Central memory CD8-positive, alpha-beta T cell (primary cell): ENCODE measurements around the gene SACS.

ENCODE experiments used
- ATAC-seq: fragments of 150-1000 bp; cut with Tn5 transposase; replicated peaks from 2 replicates; pipeline ENCODE4 v1.10.0; 2022; ENCODE audit warnings: mild to moderate bottlenecking, moderate FRiP score, moderate number of reproducible peaks; ENCODE audit not compliant: poor library complexity, severe bottlenecking; ENCODE audit errors: extremely low read depth
- DNase-seq, 2 donors: peaks; one replicate each; pipeline ENCODE4 v3.0.0; 2021; ENCODE audit warnings: low spot score in 2 of 2
- H3K27ac Mint-ChIP-seq: one replicate; pipeline ENCODE4 v1.8.0; 2022; ENCODE audit warnings: low read depth, mild to moderate bottlenecking, moderate library complexity, mixed read lengths
- H3K27me3 Mint-ChIP-seq: one replicate; pipeline ENCODE4 v1.8.0; 2022; ENCODE audit warnings: mixed read lengths
- H3K36me3 Mint-ChIP-seq: one replicate; pipeline ENCODE4 v1.8.0; 2022; ENCODE audit warnings: mild to moderate bottlenecking, moderate library complexity, mixed read lengths; ENCODE audit not compliant: insufficient read depth
- H3K4me1 Mint-ChIP-seq: one replicate; pipeline ENCODE4 v1.8.0; 2022; ENCODE audit warnings: mixed read lengths
- H3K4me3 Mint-ChIP-seq: one replicate; pipeline ENCODE4 v1.8.0; 2022; ENCODE audit warnings: mild to moderate bottlenecking, moderate library complexity, mixed read lengths
- H3K9me3 Mint-ChIP-seq: one replicate; pipeline ENCODE4 v1.8.0; 2022; ENCODE audit warnings: mixed read lengths

The SACS gene

GRCh38 chr13:23466144-23467002, 32.9 kb upstream of the SACS start:
- ATAC-seq (peak; percentile 91), DNase-seq (peak; percentile 21 to 32)
- H3K36me3 Mint-ChIP-seq = peaks cover 2% of the 10 kb centered on the region
- H3K9me3 Mint-ChIP-seq = no peaks in the 10 kb centered on the region
- no peaks in the 10 kb centered on the region for H3K4me1 Mint-ChIP-seq
- H3K27ac Mint-ChIP-seq = peak overlapping the region; percentile 36
- peak overlapping the region; percentile 70 for H3K4me3 Mint-ChIP-seq
- peaks cover 27% of the 10 kb centered on the region for H3K27me3 Mint-ChIP-seq

GRCh38 chr13:23463661-23464060, 30.2 kb upstream of the SACS start:
- ATAC-seq (no peak), DNase-seq (no peak)
- Mint-ChIP-seq H3K27me3 (peaks cover 8% of the 10 kb centered on the region), H3K36me3 (peaks cover 2% of the 10 kb centered on the region), H3K4me3 (no peak overlapping the region), H3K27ac (peak overlapping the region; percentile 12), H3K4me1 (no peaks in the 10 kb centered on the region), H3K9me3 (no peaks in the 10 kb centered on the region)

GRCh38 chr13:23462815-23463559, 29.5 kb upstream of the SACS start:
- peaks cover 2% of the 10 kb centered on the region for H3K36me3 Mint-ChIP-seq
- DNase-seq (no peak), ATAC-seq (no peak)
- no peaks in the 10 kb centered on the region for H3K4me1 Mint-ChIP-seq
- no peak overlapping the region for H3K4me3 Mint-ChIP-seq
- peaks cover 1% of the 10 kb centered on the region for H3K27me3 Mint-ChIP-seq
- peak overlapping the region; percentile 12 for H3K27ac Mint-ChIP-seq
- no peaks in the 10 kb centered on the region for H3K9me3 Mint-ChIP-seq

- H3K4me3 Mint-ChIP-seq = no peak overlapping the region
- no peak overlapping the region for H3K27ac Mint-ChIP-seq
- DNase-seq (no peak), ATAC-seq (no peak)
- H3K4me1 Mint-ChIP-seq = no peaks in the 10 kb centered on the region
- no peaks in the 10 kb centered on the region for H3K9me3 Mint-ChIP-seq
- H3K27me3 Mint-ChIP-seq = no peaks in the 10 kb centered on the region
- H3K36me3 Mint-ChIP-seq = peaks cover under 1% of the 10 kb centered on the region
These were observed 28.0 kb upstream of the SACS start for GRCh38 chr13:23461544-23461943.

GRCh38 chr13:23460921-23461320, 27.4 kb upstream of the SACS start:
- no peak for ATAC-seq
- Mint-ChIP-seq H3K4me3 (no peak overlapping the region), H3K27me3 (no peaks in the 10 kb centered on the region), H3K36me3 (no peaks in the 10 kb centered on the region), H3K27ac (no peak overlapping the region), H3K9me3 (no peaks in the 10 kb centered on the region), H3K4me1 (no peaks in the 10 kb centered on the region)
- no peak for DNase-seq

- DNase-seq (no peak), ATAC-seq (no peak)
- Mint-ChIP-seq H3K27ac (no peak overlapping the region), H3K9me3 (no peaks in the 10 kb centered on the region), H3K4me1 (no peaks in the 10 kb centered on the region), H3K27me3 (no peaks in the 10 kb centered on the region), H3K4me3 (no peak overlapping the region), H3K36me3 (no peaks in the 10 kb centered on the region)
These were observed 26.8 kb upstream of the SACS start for GRCh38 chr13:23460309-23460708.

GRCh38 chr13:23458989-23459388, 25.5 kb upstream of the SACS start:
- Mint-ChIP-seq H3K4me1 (no peaks in the 10 kb centered on the region), H3K27ac (no peak overlapping the region), H3K36me3 (no peaks in the 10 kb centered on the region), H3K9me3 (no peaks in the 10 kb centered on the region), H3K27me3 (peaks cover 13% of the 10 kb centered on the region), H3K4me3 (no peak overlapping the region)
- DNase-seq = no peak
- ATAC-seq = no peak

GRCh38 chr13:23456437-23457210, 23.1 kb upstream of the SACS start:
- ATAC-seq (no peak), DNase-seq (no peak)
- Mint-ChIP-seq H3K4me1 (no peaks in the 10 kb centered on the region), H3K9me3 (no peaks in the 10 kb centered on the region), H3K36me3 (no peaks in the 10 kb centered on the region), H3K4me3 (no peak overlapping the region), H3K27ac (no peak overlapping the region), H3K27me3 (peaks cover 25% of the 10 kb centered on the region)

GRCh38 chr13:23455401-23456185, 22.1 kb upstream of the SACS start:
- no peak for ATAC-seq
- Mint-ChIP-seq H3K9me3 (no peaks in the 10 kb centered on the region), H3K4me1 (no peaks in the 10 kb centered on the region), H3K4me3 (no peak overlapping the region), H3K36me3 (no peaks in the 10 kb centered on the region), H3K27me3 (peaks cover 31% of the 10 kb centered on the region), H3K27ac (no peak overlapping the region)
- DNase-seq = no peak

- Mint-ChIP-seq H3K36me3 (no peaks in the 10 kb centered on the region), H3K4me3 (no peak overlapping the region), H3K4me1 (no peaks in the 10 kb centered on the region), H3K27ac (no peak overlapping the region), H3K27me3 (peaks cover 31% of the 10 kb centered on the region), H3K9me3 (no peaks in the 10 kb centered on the region)
- ATAC-seq (no peak), DNase-seq (no peak)
These were observed 19.6 kb upstream of the SACS start for GRCh38 chr13:23453132-23453531.

- no peak overlapping the region for H3K4me3 Mint-ChIP-seq
- H3K27me3 Mint-ChIP-seq = peaks cover 31% of the 10 kb centered on the region
- DNase-seq (no peak), ATAC-seq (no peak)
- no peaks in the 10 kb centered on the region for H3K4me1 Mint-ChIP-seq
- H3K36me3 Mint-ChIP-seq = no peaks in the 10 kb centered on the region
- no peak overlapping the region for H3K27ac Mint-ChIP-seq
- H3K9me3 Mint-ChIP-seq = no peaks in the 10 kb centered on the region
These were observed 17.0 kb upstream of the SACS start for GRCh38 chr13:23450340-23451046.
